ENCODE data around the gene THOC2.

GRCh38 chrX:123691776-123692175, 41.1 kb downstream of the THOC2 start:
- TF ChIP-seq CTCF (conservative IDR thresholded peaks at IDR 0.05), result no peak
- TF ChIP-seq ZFX (IDR thresholded peaks at IDR 0.05), result no peak
